CD14-positive monocyte (primary cell): ENCODE results near the gene ATP5IF1. TPM values are rescaled to one million over a fixed set of nuclear protein-coding genes. Genes with fewer than 3 reads are reported as not detected.

Source experiments
- DNase-seq, 3 donors: peaks; one replicate each; pipeline ENCODE4 v3.0.0-alpha.2; 2011 to 2022
- H2AFZ ChIP-seq: 2 replicates; pipeline ENCODE4 v1.6.0; 2012; ENCODE audit warnings: mild to moderate bottlenecking, low read depth, low read length, inconsistent platforms; ENCODE audit not compliant: insufficient read depth, poor library complexity, severe bottlenecking
- H3K27ac ChIP-seq, 2 donors: 1 replicate in 1 of 2; 2 replicates in 1 of 2; pipeline ENCODE4 v1.5.1; 2012 to 2013; ENCODE audit warnings: low read length in 2 of 2, control low read depth in 1 of 2, inconsistent platforms in 1 of 2, low read depth in 1 of 2, mild to moderate bottlenecking in 1 of 2
- H3K27me3 ChIP-seq, 2 donors: one replicate each; pipeline versions ENCODE4 v1.6.0 to v1.6.1; 2011 to 2013; ENCODE audit warnings: low read length in 2 of 2; ENCODE audit not compliant: control insufficient read depth in 2 of 2, insufficient read depth in 2 of 2
- H3K36me3 ChIP-seq, 2 donors: replicated peaks in 1 of 2; 1 replicate in 1 of 2; 2 replicates in 1 of 2; pipeline versions ENCODE4 v1.5.1 to v1.6.1; 2012 to 2013; ENCODE audit warnings: low read length in 2 of 2, control low read depth in 1 of 2, inconsistent platforms in 1 of 2, mild to moderate bottlenecking in 1 of 2; ENCODE audit not compliant: insufficient read depth in 2 of 2, control insufficient read depth in 1 of 2
- H3K4me1 ChIP-seq, 2 donors: 1 replicate in 1 of 2; 2 replicates in 1 of 2; pipeline versions ENCODE4 v1.5.1 to v1.6.1; 2012 to 2013; ENCODE audit warnings: low read length in 2 of 2, control low read depth in 1 of 2, inconsistent platforms in 1 of 2, mild to moderate bottlenecking in 1 of 2, moderate library complexity in 1 of 2; ENCODE audit not compliant: insufficient read depth in 2 of 2, control insufficient read depth in 1 of 2
- H3K4me2 ChIP-seq: replicated peaks from 2 replicates; pipeline ENCODE3; 2012; ENCODE audit warnings: low read length, moderate library complexity, mild to moderate bottlenecking; ENCODE audit not compliant: poor library complexity, severe bottlenecking; ENCODE audit errors: extremely low read depth
- H3K4me3 ChIP-seq, 3 experiments: fragments of 200-600 bp in 1 of 3; sonication (generic) in 1 of 3; replicated peaks in 1 of 3; 1 replicate in 2 of 3; 2 replicates in 1 of 3; pipeline ENCODE4 v1.5.1; 2011 to 2013; ENCODE audit warnings: low read length in 3 of 3, mild to moderate bottlenecking in 3 of 3, control low read depth in 2 of 3, low read depth in 2 of 3, inconsistent platforms in 1 of 3, moderate library complexity in 1 of 3
- H3K79me2 ChIP-seq: 2 replicates; pipeline ENCODE4 v1.6.0; 2012; ENCODE audit warnings: mild to moderate bottlenecking, control low read depth, inconsistent platforms, low read length, moderate library complexity; ENCODE audit not compliant: insufficient read depth
- H3K9ac ChIP-seq: 2 replicates; pipeline ENCODE4 v1.6.0; 2017; ENCODE audit warnings: low read length, mild to moderate bottlenecking; ENCODE audit not compliant: insufficient read depth, poor library complexity, severe bottlenecking
- H3K9me3 ChIP-seq, 2 donors: replicated peaks in 1 of 2; 1 replicate in 1 of 2; 2 replicates in 1 of 2; pipeline versions ENCODE4 v1.5.1 to v1.6.1; 2012 to 2013; ENCODE audit warnings: low read length in 2 of 2, control low read depth in 1 of 2; ENCODE audit not compliant: control insufficient read depth in 1 of 2, insufficient read depth in 1 of 2
- H4K20me1 ChIP-seq: 2 replicates; pipeline ENCODE4 v1.6.0; 2012; ENCODE audit warnings: mild to moderate bottlenecking, low read length, control low read depth, moderate library complexity; ENCODE audit not compliant: insufficient read depth
- H3K27ac Mint-ChIP-seq, 7 donors: one replicate each; pipeline ENCODE4 v1.8.0; 2020; ENCODE audit warnings: mild to moderate bottlenecking in 7 of 7, mixed read lengths in 7 of 7, moderate library complexity in 6 of 7, inconsistent platforms in 2 of 7
- H3K27me3 Mint-ChIP-seq, 3 donors: one replicate each; pipeline ENCODE4 v1.8.0; 2021 to 2022; ENCODE audit warnings: low read depth in 3 of 3, mild to moderate bottlenecking in 3 of 3, mixed read lengths in 3 of 3, moderate library complexity in 3 of 3, inconsistent platforms in 1 of 3
- H3K36me3 Mint-ChIP-seq, 2 donors: one replicate each; pipeline ENCODE4 v1.8.0; 2020; ENCODE audit warnings: mixed read lengths in 2 of 2, inconsistent platforms in 1 of 2, mild to moderate bottlenecking in 1 of 2
- H3K4me1 Mint-ChIP-seq: one replicate; pipeline ENCODE4 v1.8.0; 2020; ENCODE audit warnings: mild to moderate bottlenecking, mixed read lengths
- H3K4me3 Mint-ChIP-seq, 2 donors: one replicate each; pipeline ENCODE4 v1.8.0; 2020; ENCODE audit warnings: mild to moderate bottlenecking in 2 of 2, mixed read lengths in 2 of 2, moderate library complexity in 1 of 2
- H3K9me3 Mint-ChIP-seq, 7 donors: one replicate each; pipeline ENCODE4 v1.8.0; 2020 to 2022; ENCODE audit warnings: mixed read lengths in 7 of 7, mild to moderate bottlenecking in 6 of 7, moderate library complexity in 6 of 7, inconsistent platforms in 2 of 7
- CTCF ChIP-seq: fragments of 200-600 bp; IDR thresholded peaks from one replicate; pipeline ENCODE4 v1.8.0; 2022; ENCODE audit warnings: antibody characterized with exemption, mild to moderate bottlenecking
- WGBS: methylation state at CpG from one replicate; pipeline ENCODE4 v1.1.5; 2013; ENCODE audit warnings: missing lambda C conversion rate; ENCODE audit not compliant: insufficient coverage; 5-methylcytosine and 5-hydroxymethylcytosine counted together
- intact Hi-C, 2 donors: fragments of 100-400 bp; cut with micrococcal nuclease; formaldehyde crosslinking; loops; one replicate each; pipeline versions ENCODE4 v1.15.0 to v1.15.1; 2023
- polyA plus RNA-seq, 3 donors: library from polyadenylated mRNA; depleted of rRNA in 1 of 3; unstranded in 2 of 3; stranded (reverse) in 1 of 3; fragments of 300-500 nt in 2 of 3; fragments of >200 nt in 1 of 3; fragmentation: Illumina TruSeq in 2 of 3; gene quantifications; 1 replicate in 2 of 3; 2 replicates in 1 of 3; pipeline ENCODE4 v1.2.3, GENCODE V29; 2012 to 2021

ATP5IF1 gene
- polyA plus RNA-seq, 3 donors: 118 to 339 (median 296) TPM

- peak overlapping the region; percentile 90 for H3K4me2 ChIP-seq
- no peak overlapping the region for H3K9ac ChIP-seq
- WGBS: 85% methylated on average over 5 of the region's 7 CpGs
- TF ChIP-seq CTCF: no peak
- peaks cover 2 to 14% of the 10 kb centered on the region in 2 donors for H3K27me3 ChIP-seq
- H3K27ac Mint-ChIP-seq: no peak overlapping the region
- H3K79me2 ChIP-seq: peaks cover 30% of the 10 kb centered on the region
- peaks cover 23 to 24% of the 10 kb centered on the region in 2 donors for H3K4me1 ChIP-seq
- no peak overlapping the region for H2AFZ ChIP-seq
- peak overlapping the region; percentile 66 to 80 for H3K4me3 Mint-ChIP-seq
- no peaks in the 10 kb centered on the region for H3K9me3 ChIP-seq
- H3K36me3 Mint-ChIP-seq: peaks cover 5 to 12% of the 10 kb centered on the region in 2 donors
- peaks cover 26% of the 10 kb centered on the region for H3K4me1 Mint-ChIP-seq
- no peak for DNase-seq
- peaks cover 0 to 3% (median 0%) of the 10 kb centered on the region in 7 donors for H3K9me3 Mint-ChIP-seq
- H3K27me3 Mint-ChIP-seq: peaks cover 13 to 22% (median 13%) of the 10 kb centered on the region in 3 donors
- H3K27ac ChIP-seq: no peak overlapping the region
- peaks cover 36% of the 10 kb centered on the region for H4K20me1 ChIP-seq
- H3K4me3 ChIP-seq: peak overlapping the region in 2 of 3 experiments; percentile 84 to 96
- intact Hi-C loops: loop anchor here in 1 of 2 donors (2.0 kb wide), 1 partner anchor 14 kb away; no protein-coding TSS in a partner anchor
- H3K36me3 ChIP-seq: no peaks in the 10 kb centered on the region
These were observed 24.9 kb downstream of the ATP5IF1 start for GRCh38 chr1:28260803-28261174.

GRCh38 chr1:28264897-28265296 lies 29.0 kb downstream of the ATP5IF1 start:
- H3K9me3 Mint-ChIP-seq: peaks cover 0 to 2% (median 0%) of the 10 kb centered on the region in 7 donors
- Histone ChIP-seq H3K27ac (no peak overlapping the region), H3K9me3 (no peaks in the 10 kb centered on the region), H3K79me2 (peaks cover 26% of the 10 kb centered on the region), H3K9ac (no peak overlapping the region), H3K4me3 (no peak overlapping the region), H3K36me3 (no peaks in the 10 kb centered on the region), H3K4me1 (peaks cover 13% of the 10 kb centered on the region in 2 donors), H2AFZ (no peak overlapping the region), H4K20me1 (peaks cover 66% of the 10 kb centered on the region), H3K4me2 (no peak overlapping the region), H3K27me3 (peaks cover 2 to 14% of the 10 kb centered on the region in 2 donors)
- peaks cover 13 to 20% (median 14%) of the 10 kb centered on the region in 3 donors for H3K27me3 Mint-ChIP-seq
- TF ChIP-seq CTCF: no peak
- peaks cover 10 to 12% of the 10 kb centered on the region in 2 donors for H3K36me3 Mint-ChIP-seq
- no peak overlapping the region for H3K27ac Mint-ChIP-seq
- 100% methylated on average over 1 of the region's 1 CpG for WGBS
- peaks cover 22% of the 10 kb centered on the region for H3K4me1 Mint-ChIP-seq
- intact Hi-C loops: no loop called here
- no peak for DNase-seq
- no peak overlapping the region for H3K4me3 Mint-ChIP-seq
